Activated CD8-positive, alpha-beta T cell treated with anti-CD3 and anti-CD28 coated beads for 36 hours (primary cell): ENCODE measurements around the gene MYLK. TPM values are rescaled to one million over a fixed set of nuclear protein-coding genes. Genes with fewer than 3 reads are reported as not detected.

Source experiments
- ATAC-seq: fragments of 200-7000 bp; cut with Tn5 transposase; one replicate; pipeline ENCODE4 v1.10.0; 2021; ENCODE audit warnings: mild to moderate bottlenecking, moderate library complexity
- CTCF ChIA-PET: fragments of 350-600 bp; sonication (Branson Sonifier 250); formaldehyde crosslinking; loops from one replicate; lab custom pipeline; 2021; ENCODE audit warnings: antibody characterized with exemption; lab: Charles Lee
- POLR2A ChIA-PET: fragments of 350-600 bp; sonication (Branson Sonifier 250); formaldehyde crosslinking; loops from one replicate; lab custom pipeline; 2021; ENCODE audit warnings: antibody characterized with exemption; lab: Charles Lee
- DNase-seq: peaks from one replicate; pipeline ENCODE4 v3.0.0-alpha.2; 2020
- H3K27ac Mint-ChIP-seq: one replicate; pipeline ENCODE4 v1.8.0; 2021; ENCODE audit warnings: mild to moderate bottlenecking, mixed read lengths
- H3K27me3 Mint-ChIP-seq: one replicate; pipeline ENCODE4 v1.8.0; 2021; ENCODE audit warnings: mixed read lengths
- H3K36me3 Mint-ChIP-seq: one replicate; pipeline ENCODE4 v1.8.0; 2021; ENCODE audit warnings: low read depth, mixed read lengths
- H3K4me1 Mint-ChIP-seq: one replicate; pipeline ENCODE4 v1.8.0; 2021; ENCODE audit warnings: low read depth, mixed read lengths
- H3K4me3 Mint-ChIP-seq: one replicate; pipeline ENCODE4 v1.8.0; 2021; ENCODE audit warnings: mild to moderate bottlenecking, moderate library complexity, mixed read lengths
- H3K9me3 Mint-ChIP-seq: one replicate; pipeline ENCODE4 v1.8.0; 2021; ENCODE audit warnings: mixed read lengths
- CTCF ChIP-seq: fragments of 200-600 bp; IDR thresholded peaks from one replicate; pipeline ENCODE4 v1.8.0; 2022; ENCODE audit warnings: antibody characterized with exemption, mild to moderate bottlenecking
- intact Hi-C: fragments of 100-400 bp; cut with micrococcal nuclease; formaldehyde crosslinking; loops from one replicate; pipeline ENCODE4 v1.10.0; 2022
- total RNA-seq, 2 experiments: library from RNA; stranded (reverse); gene quantifications; one replicate each; pipeline ENCODE4 v1.2.3, GENCODE V29; 2021

MYLK gene
- total RNA-seq, 2 experiments from 2014 or later = 0.34 TPM; not detected in 1

GRCh38 chr3:123695152-123695551 is 189.0 kb downstream of the MYLK start:
- CTCF ChIA-PET = interaction anchor here (1.0 kb wide), 1 partner anchor 28 kb away, joined by 3 read pairs; no protein-coding TSS in a partner anchor

GRCh38 chr3:123694366-123695087 is 189.6 kb downstream of the MYLK start:
- DNase-seq (no peak), ATAC-seq (no peak)
- CTCF ChIA-PET = interaction anchor here (1.0 kb wide), 1 partner anchor 29 kb away, joined by 3 read pairs; no protein-coding TSS in a partner anchor
- H3K27ac Mint-ChIP-seq = no peak overlapping the region
- no peaks in the 10 kb centered on the region for H3K4me1 Mint-ChIP-seq
- no peak for TF ChIP-seq CTCF
- H3K27me3 Mint-ChIP-seq = peaks cover 2% of the 10 kb centered on the region
- POLR2A ChIA-PET = interaction anchor here (0.9 kb wide), 1 partner anchor 44 kb away, joined by 3 read pairs; no protein-coding TSS in a partner anchor
- no peak overlapping the region for H3K4me3 Mint-ChIP-seq
- intact Hi-C loops = no loop called here
- H3K9me3 Mint-ChIP-seq = no peaks in the 10 kb centered on the region
- no peaks in the 10 kb centered on the region for H3K36me3 Mint-ChIP-seq

More at GRCh38 chr3:123695152-123695551, 189.0 kb downstream of the MYLK start:
- Mint-ChIP-seq H3K36me3 (no peaks in the 10 kb centered on the region), H3K27ac (no peak overlapping the region), H3K27me3 (no peaks in the 10 kb centered on the region), H3K4me1 (no peaks in the 10 kb centered on the region), H3K9me3 (no peaks in the 10 kb centered on the region), H3K4me3 (no peak overlapping the region)
- ATAC-seq = no peak
- DNase-seq = no peak
- TF ChIP-seq CTCF = no peak
- intact Hi-C loops = no loop called here
- POLR2A ChIA-PET = interaction anchor here (0.9 kb wide), 1 partner anchor 44 kb away, joined by 3 read pairs; no protein-coding TSS in a partner anchor

- intact Hi-C loops = no loop called here
- POLR2A ChIA-PET = no interaction called here
- TF ChIP-seq CTCF = no peak
- Mint-ChIP-seq H3K4me3 (no peak overlapping the region), H3K9me3 (no peaks in the 10 kb centered on the region), H3K27me3 (peaks cover 2% of the 10 kb centered on the region), H3K4me1 (no peaks in the 10 kb centered on the region), H3K27ac (no peak overlapping the region), H3K36me3 (no peaks in the 10 kb centered on the region)
- CTCF ChIA-PET = no interaction called here
- ATAC-seq (no peak), DNase-seq (no peak)
Observed at GRCh38 chr3:123693584-123694190, 190.4 kb downstream of the MYLK start.

GRCh38 chr3:123692671-123693070 is 191.5 kb downstream of the MYLK start:
- TF ChIP-seq CTCF = no peak
- ATAC-seq = no peak
- ChIA-PET POLR2A (no interaction called here), CTCF (no interaction called here)
- intact Hi-C loops = no loop called here
- no peak overlapping the region for H3K4me3 Mint-ChIP-seq
- H3K27ac Mint-ChIP-seq = no peak overlapping the region
- no peaks in the 10 kb centered on the region for H3K36me3 Mint-ChIP-seq
- H3K27me3 Mint-ChIP-seq = peaks cover 2% of the 10 kb centered on the region
- H3K9me3 Mint-ChIP-seq = no peaks in the 10 kb centered on the region
- H3K4me1 Mint-ChIP-seq = no peaks in the 10 kb centered on the region
- no peak for DNase-seq

GRCh38 chr3:123692041-123692440 is 192.1 kb downstream of the MYLK start:
- DNase-seq (no peak), ATAC-seq (no peak)
- H3K4me1 Mint-ChIP-seq = no peaks in the 10 kb centered on the region
- ChIA-PET CTCF (interaction anchor here (1.2 to 2.5 kb wide), 2 partner anchors 32 to 341 kb away, joined by 4 to 7 read pairs; partner anchors contain the start of gene KALRN), POLR2A (no interaction called here)
- H3K36me3 Mint-ChIP-seq = no peaks in the 10 kb centered on the region
- no peak for TF ChIP-seq CTCF
- H3K27ac Mint-ChIP-seq = no peak overlapping the region
- intact Hi-C loops = no loop called here
- H3K9me3 Mint-ChIP-seq = no peaks in the 10 kb centered on the region
- peaks cover 2% of the 10 kb centered on the region for H3K27me3 Mint-ChIP-seq
- H3K4me3 Mint-ChIP-seq = no peak overlapping the region
